ENCODE results near the gene FHL2.

The FHL2 gene

DNA sequence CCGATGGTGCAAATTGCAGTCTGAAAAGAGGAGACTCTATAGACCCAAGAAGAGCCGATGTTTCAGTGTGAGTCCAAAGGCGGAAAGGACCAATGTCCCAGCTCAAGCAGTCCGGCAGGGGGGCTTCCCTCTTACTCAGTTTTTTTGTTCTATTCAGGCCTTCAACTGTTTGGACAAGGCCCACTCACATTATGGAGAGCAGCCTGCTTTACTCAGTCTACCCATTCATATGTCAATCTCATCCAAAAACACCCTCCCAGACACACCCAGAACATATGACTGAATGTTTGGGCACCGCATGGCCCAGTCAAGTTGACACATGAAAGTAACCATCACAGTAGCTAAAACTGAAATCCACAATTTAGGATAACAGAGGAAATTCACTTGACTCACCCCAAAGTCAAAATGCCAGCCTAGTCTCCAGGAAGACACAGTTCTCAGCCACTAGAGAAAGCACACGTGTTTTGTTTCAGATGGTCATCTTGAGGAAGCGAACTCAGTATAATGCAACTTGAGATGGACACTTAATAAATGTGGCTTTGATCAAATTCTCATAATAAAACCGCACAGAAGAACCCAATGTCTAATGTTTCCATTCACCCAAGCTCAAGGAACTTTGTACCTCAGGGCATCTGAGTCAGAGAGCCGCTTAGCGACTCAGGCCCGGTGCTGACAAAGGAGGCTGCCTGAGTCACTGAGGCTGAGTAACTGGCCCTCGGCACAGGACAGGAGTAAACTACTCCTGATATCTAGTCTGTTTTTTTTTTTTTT is 2.4 kb downstream of the FHL2 start:
- peaks cover 8% of the 10 kb centered on the region for H3K4me1 ChIP-seq (ENCODE audit: control insufficient read depth, insufficient read depth, low read length)
- H3K36me3 ChIP-seq (ENCODE audit: control insufficient read depth, insufficient read depth, low read length), result peaks cover 11% of the 10 kb centered on the region; the same call in 1 of the 2 replicates
- H3K9ac ChIP-seq (ENCODE audit: low read length), result no peak overlapping the region
- H3K4me3 ChIP-seq (ENCODE audit: low read depth, low read length), result no peak overlapping the region
- no peak overlapping the region for H3K27ac ChIP-seq (ENCODE audit: low read depth, low read length)
- H3K9me3 ChIP-seq (ENCODE audit: control insufficient read depth, insufficient read depth, low read depth, low read length), result peaks cover 5% of the 10 kb centered on the region; the same call in 1 of the 2 replicates
- H3K27me3 ChIP-seq (ENCODE audit: control insufficient read depth, insufficient read depth, low read length), result peaks cover 17% of the 10 kb centered on the region

DNA sequence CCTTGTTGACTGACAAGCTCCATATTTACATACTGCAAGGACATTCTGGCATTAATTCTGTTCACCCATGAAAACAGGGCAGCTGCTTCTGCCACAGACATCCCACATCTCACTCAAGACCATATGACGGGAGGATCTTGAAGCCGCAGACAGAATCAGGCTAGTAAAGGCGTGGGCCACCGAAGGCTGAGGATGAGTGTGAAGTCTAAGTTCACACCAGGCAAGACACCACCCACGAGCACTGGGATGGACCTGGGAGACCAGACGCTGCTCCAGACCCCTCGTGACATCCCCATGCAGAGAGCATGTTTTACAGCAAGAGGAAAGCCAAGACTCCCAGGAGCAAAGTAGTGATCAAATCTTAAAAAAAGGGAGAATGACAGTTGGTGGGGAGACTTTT is 3.2 kb downstream of the FHL2 start:
- Histone ChIP-seq H3K27me3 (ENCODE audit: control insufficient read depth, insufficient read depth, low read length) (peaks cover 17% of the 10 kb centered on the region), H3K4me1 (ENCODE audit: control insufficient read depth, insufficient read depth, low read length) (peaks cover 8% of the 10 kb centered on the region), H3K27ac (ENCODE audit: low read depth, low read length) (no peak overlapping the region), H3K4me3 (ENCODE audit: low read depth, low read length) (no peak overlapping the region), H3K9me3 (ENCODE audit: control insufficient read depth, insufficient read depth, low read depth, low read length) (peaks cover 5% of the 10 kb centered on the region; the same call in 1 of the 2 replicates), H3K36me3 (ENCODE audit: control insufficient read depth, insufficient read depth, low read length) (peaks cover 11% of the 10 kb centered on the region; the same call in 1 of the 2 replicates), H3K9ac (ENCODE audit: low read length) (no peak overlapping the region)

DNA sequence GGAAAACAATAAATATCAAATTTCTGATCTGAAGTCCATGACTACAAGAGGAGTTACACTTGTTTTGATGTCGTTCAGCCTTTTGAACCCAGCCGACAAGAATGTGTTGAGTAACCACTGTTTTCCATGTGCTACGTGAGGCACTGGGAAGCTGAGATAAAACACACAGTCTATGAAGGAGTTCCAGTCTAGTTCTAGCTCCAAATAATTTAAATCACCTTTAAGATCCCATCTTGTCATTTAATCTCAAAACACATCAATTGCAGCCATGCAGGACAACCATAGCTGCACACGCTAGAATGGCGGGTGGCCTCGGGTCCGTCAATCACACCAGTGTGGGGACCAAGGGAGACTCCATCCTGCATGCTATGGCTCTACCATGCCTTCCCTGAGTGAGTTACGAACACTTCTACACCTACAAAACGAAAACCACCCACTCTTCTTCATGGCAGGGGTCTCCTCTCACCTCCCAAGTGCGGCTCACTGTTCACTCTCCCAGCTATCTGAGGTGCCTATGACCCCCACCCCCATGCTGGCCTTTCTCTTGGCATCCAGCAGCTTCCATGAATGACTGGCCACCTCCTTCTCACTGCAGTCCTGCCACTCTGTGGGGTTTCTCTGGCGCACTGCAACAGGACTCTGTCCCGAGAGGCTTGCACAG is 3.8 kb downstream of the FHL2 start:
- Histone ChIP-seq H3K27ac (ENCODE audit: low read depth, low read length) (no peak overlapping the region), H3K27me3 (ENCODE audit: control insufficient read depth, insufficient read depth, low read length) (peaks cover 14% of the 10 kb centered on the region), H3K4me1 (ENCODE audit: control insufficient read depth, insufficient read depth, low read length) (peaks cover 8% of the 10 kb centered on the region), H3K9me3 (ENCODE audit: control insufficient read depth, insufficient read depth, low read depth, low read length) (peaks cover 5% of the 10 kb centered on the region; the same call in 1 of the 2 replicates), H3K4me3 (ENCODE audit: low read depth, low read length) (no peak overlapping the region), H3K36me3 (ENCODE audit: control insufficient read depth, insufficient read depth, low read length) (peaks cover 11% of the 10 kb centered on the region; the same call in 1 of the 2 replicates), H3K9ac (ENCODE audit: low read length) (no peak overlapping the region)

DNA sequence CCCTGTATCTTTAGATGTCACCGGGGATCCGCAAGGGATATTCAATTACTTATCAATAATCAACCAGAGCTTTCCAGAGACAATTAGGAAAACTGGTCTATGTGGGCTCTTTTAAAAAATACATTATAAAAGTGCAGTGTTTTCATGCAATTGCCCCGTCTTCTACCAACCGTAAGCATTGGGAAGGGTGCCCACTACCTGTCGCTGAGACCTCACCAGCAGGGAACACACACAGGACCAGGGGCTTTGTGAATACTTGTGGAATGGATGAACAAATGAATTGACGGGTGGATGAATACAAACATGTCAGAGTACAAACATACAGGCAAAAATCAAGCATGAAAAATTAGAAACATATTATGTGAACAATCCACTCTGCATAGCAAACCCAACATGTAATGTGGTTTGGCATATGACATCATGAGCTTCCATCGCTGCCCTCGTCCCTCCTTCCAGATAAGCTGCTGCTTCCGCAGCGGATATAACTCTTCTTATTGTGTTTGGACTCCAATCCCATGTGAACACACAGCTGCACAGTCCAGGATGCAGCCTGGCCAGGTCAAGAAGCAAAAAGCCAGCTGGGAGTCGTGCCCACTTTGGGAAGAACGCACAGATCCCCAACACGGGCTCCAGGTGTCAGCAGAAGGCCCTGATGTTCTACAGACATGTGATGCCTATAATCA is 5.3 kb downstream of the FHL2 start:
- Histone ChIP-seq H3K4me3 (ENCODE audit: low read depth, low read length) (no peak overlapping the region), H3K27ac (ENCODE audit: low read depth, low read length) (no peak overlapping the region), H3K4me1 (ENCODE audit: control insufficient read depth, insufficient read depth, low read length) (peaks cover 8% of the 10 kb centered on the region), H3K27me3 (ENCODE audit: control insufficient read depth, insufficient read depth, low read length) (no peaks in the 10 kb centered on the region), H3K9ac (ENCODE audit: low read length) (no peak overlapping the region), H3K36me3 (ENCODE audit: control insufficient read depth, insufficient read depth, low read length) (peaks cover 19% of the 10 kb centered on the region; the same call in 1 of the 2 replicates), H3K9me3 (ENCODE audit: control insufficient read depth, insufficient read depth, low read depth, low read length) (no peaks in the 10 kb centered on the region)

DNA sequence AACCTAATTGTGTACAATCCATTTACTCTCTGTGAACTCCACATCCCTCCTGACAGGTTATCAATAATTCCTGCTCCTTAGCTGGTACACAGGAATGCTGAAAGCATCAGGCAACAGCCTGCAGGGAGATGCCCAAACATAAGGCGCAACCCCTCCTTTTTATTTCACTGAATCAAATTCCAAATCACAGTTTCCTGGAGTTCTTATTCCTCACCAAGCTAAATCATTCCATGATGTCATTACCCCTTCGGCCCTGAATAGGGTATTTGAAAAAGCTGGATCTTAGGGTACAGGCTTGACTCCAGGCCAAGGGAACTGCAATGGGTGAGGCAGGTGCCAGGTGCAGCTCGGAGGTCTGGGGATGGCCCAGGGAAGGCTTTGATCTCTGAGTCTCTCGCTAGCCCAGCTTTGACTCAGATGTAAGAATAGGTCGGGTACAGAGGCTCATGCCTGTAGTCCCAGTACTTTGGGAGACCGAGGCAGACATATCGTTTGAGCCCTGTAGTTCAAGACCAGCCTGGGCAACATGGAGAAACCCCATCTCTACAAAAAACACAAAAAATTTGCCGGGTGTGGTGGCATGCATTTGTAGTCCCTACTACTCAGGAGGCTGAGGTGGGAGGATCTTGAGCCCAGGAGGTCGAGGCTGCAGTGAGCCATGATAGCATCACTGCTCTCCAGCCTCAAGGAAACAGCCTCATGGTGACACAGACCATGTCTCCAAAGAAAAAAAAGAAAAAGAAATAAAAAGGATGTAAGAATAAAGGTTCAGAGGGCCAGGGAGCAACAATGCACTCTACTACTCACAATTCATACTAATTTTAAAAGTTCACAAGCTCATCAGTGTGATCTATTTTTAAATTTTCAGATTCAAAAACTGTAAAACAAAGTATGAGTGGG is 6.8 kb downstream of the FHL2 start:
- H3K27me3 ChIP-seq (ENCODE audit: control insufficient read depth, insufficient read depth, low read length), result no peaks in the 10 kb centered on the region
- H3K4me1 ChIP-seq (ENCODE audit: control insufficient read depth, insufficient read depth, low read length), result 0 out of 2 replicates have a peak, but pooled peaks cover under 1% of the 10 kb centered on the region
- H3K9ac ChIP-seq (ENCODE audit: low read length), result no peak overlapping the region
- H3K27ac ChIP-seq (ENCODE audit: low read depth, low read length), result no peak overlapping the region
- no peaks in the 10 kb centered on the region for H3K9me3 ChIP-seq (ENCODE audit: control insufficient read depth, insufficient read depth, low read depth, low read length)
- H3K4me3 ChIP-seq (ENCODE audit: low read depth, low read length), result no peak overlapping the region
- H3K36me3 ChIP-seq (ENCODE audit: control insufficient read depth, insufficient read depth, low read length), result peaks cover 19% of the 10 kb centered on the region; the same call in 1 of the 2 replicates

DNA sequence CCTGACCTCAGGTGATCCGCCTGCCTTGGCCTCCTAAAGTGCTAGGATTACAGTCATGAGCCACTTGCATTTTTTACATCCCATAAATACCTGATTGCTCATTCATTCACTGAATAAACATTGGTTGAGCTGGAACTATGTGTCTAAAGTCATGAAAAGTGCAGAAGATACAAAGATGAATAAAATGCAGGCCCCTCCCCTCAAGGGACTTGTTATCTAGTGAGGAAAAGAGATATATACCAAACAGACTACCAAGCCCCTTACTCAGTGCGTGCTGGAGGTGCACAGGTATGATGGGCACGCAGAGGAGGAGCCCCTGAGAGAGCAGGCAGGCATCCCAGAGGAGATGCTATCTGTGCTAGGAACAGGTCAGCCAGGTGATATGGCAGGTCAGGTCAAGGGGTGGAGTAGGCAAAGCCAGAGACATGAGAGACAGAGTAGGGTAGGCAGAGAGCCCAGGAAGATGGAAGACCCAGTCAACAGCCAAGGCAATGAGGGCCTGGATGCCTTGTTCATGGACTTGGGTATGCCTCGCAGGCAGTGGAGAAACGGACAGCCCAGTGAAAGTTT is 7.7 kb downstream of the FHL2 start:
- Histone ChIP-seq H3K4me3 (ENCODE audit: low read depth, low read length) (no peak overlapping the region), H3K27me3 (ENCODE audit: control insufficient read depth, insufficient read depth, low read length) (no peaks in the 10 kb centered on the region), H3K4me1 (ENCODE audit: control insufficient read depth, insufficient read depth, low read length) (no peaks in the 10 kb centered on the region), H3K36me3 (ENCODE audit: control insufficient read depth, insufficient read depth, low read length) (peaks cover 22% of the 10 kb centered on the region), H3K9ac (ENCODE audit: low read length) (no peak overlapping the region), H3K9me3 (ENCODE audit: control insufficient read depth, insufficient read depth, low read depth, low read length) (no peaks in the 10 kb centered on the region), H3K27ac (ENCODE audit: low read depth, low read length) (no peak overlapping the region)

DNA sequence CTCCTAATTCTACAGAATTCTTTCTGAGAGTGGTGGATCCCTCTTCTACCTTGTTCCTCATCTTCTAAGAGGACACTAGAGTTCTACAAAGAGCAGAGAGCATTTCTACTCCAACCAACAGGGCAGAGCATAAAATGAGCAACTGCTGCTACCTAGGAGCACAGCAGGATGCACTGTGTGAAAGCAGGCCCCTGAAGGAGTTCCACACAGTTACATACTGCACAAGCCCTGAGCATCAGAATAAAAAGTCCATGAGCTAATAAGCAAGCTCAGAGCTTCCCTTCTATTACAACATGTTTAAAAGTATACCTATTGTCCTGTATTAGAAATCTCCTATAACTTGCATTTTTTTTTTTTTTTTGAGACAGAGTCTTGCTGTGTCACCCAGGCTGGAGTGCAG is 8.4 kb downstream of the FHL2 start:
- Histone ChIP-seq H3K36me3 (ENCODE audit: control insufficient read depth, insufficient read depth, low read length) (peaks cover 28% of the 10 kb centered on the region), H3K27ac (ENCODE audit: low read depth, low read length) (no peak overlapping the region), H3K27me3 (ENCODE audit: control insufficient read depth, insufficient read depth, low read length) (no peaks in the 10 kb centered on the region), H3K4me1 (ENCODE audit: control insufficient read depth, insufficient read depth, low read length) (no peaks in the 10 kb centered on the region), H3K9ac (ENCODE audit: low read length) (no peak overlapping the region), H3K9me3 (ENCODE audit: control insufficient read depth, insufficient read depth, low read depth, low read length) (no peaks in the 10 kb centered on the region), H3K4me3 (ENCODE audit: low read depth, low read length) (no peak overlapping the region)

DNA sequence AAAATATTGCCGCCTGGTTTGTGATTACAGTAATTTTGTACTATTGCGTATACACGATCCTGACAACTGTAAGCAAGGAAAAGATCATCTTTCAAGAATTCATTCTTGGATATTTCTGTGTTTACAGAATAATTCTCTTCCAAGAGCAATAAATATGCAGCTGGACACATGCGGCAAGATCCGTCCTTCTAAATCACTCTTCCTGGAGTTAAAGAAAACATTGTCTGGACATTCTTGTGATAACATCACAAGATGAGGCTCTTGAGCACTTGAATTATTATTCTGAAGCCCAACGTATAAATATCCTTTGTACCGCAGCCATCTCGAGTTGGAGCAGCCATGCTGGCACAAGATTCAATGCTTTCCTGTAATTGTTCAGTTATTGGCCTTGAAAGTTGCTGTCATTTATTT is 9.9 kb downstream of the FHL2 start:
- H3K4me1 ChIP-seq (ENCODE audit: control insufficient read depth, insufficient read depth, low read length), result no peaks in the 10 kb centered on the region

DNA sequence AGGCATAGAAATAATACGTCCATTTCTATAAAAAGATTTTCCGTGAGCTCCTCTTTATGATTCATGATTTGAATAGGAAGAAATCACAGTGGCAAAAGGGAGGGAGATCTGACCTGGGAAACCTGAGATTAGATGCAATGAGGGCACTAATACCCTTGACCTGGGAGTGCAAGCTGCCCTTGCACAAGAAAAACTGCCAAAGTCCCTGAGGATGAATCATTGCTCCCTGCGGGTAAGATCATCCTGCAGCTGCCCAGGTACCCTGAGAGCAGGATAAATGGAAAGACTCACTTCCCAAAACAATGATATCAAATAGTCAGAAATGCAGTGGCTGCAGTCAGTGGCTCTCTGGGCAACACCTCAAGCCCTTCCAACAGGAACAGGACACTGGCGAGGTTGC is 11.6 kb downstream of the FHL2 start:
- Histone ChIP-seq H3K4me1 (ENCODE audit: control insufficient read depth, insufficient read depth, low read length) (no peaks in the 10 kb centered on the region), H3K27me3 (ENCODE audit: control insufficient read depth, insufficient read depth, low read length) (no peaks in the 10 kb centered on the region), H3K9me3 (ENCODE audit: control insufficient read depth, insufficient read depth, low read depth, low read length) (no peaks in the 10 kb centered on the region), H3K4me3 (ENCODE audit: low read depth, low read length) (no peak overlapping the region), H3K36me3 (ENCODE audit: control insufficient read depth, insufficient read depth, low read length) (peaks cover 44% of the 10 kb centered on the region), H3K9ac (ENCODE audit: low read length) (no peak overlapping the region), H3K27ac (ENCODE audit: low read depth, low read length) (no peak overlapping the region)

More for the DNA sequence above, 9.9 kb downstream of the FHL2 start:
- Histone ChIP-seq H3K9me3 (ENCODE audit: control insufficient read depth, insufficient read depth, low read depth, low read length) (no peaks in the 10 kb centered on the region), H3K27me3 (ENCODE audit: control insufficient read depth, insufficient read depth, low read length) (no peaks in the 10 kb centered on the region), H3K9ac (ENCODE audit: low read length) (no peak overlapping the region), H3K27ac (ENCODE audit: low read depth, low read length) (no peak overlapping the region), H3K36me3 (ENCODE audit: control insufficient read depth, insufficient read depth, low read length) (peaks cover 38% of the 10 kb centered on the region), H3K4me3 (ENCODE audit: low read depth, low read length) (no peak overlapping the region)
